Tibial nerve (tissue), 3 donors: Measurements from ENCODE around the gene EBF3.

Experiments used
- CTCF ChIP-seq, 5 experiments: fragments of 200-600 bp in 3 of 5; fragments of 450-650 bp in 2 of 5; sonication (generic) in 3 of 5; IDR thresholded peaks; one replicate each; pipeline ENCODE4 v1.5.1; 2016 to 2019; ENCODE audit warnings: antibody characterized with exemption in 5 of 5, mild to moderate bottlenecking in 3 of 5, moderate library complexity in 2 of 5
- POLR2A ChIP-seq, 2 donors: fragments of 450-650 bp; IDR thresholded peaks; one replicate each; pipeline ENCODE4 v1.6.1; 2017; ENCODE audit warnings: antibody characterized with exemption in 2 of 2, mild to moderate bottlenecking in 2 of 2, moderate library complexity in 2 of 2

- TF ChIP-seq CTCF (IDR thresholded peaks at IDR 0.05) (no peak), POLR2A (IDR thresholded peaks at IDR 0.05) (no peak)
Observed at GRCh38 chr10:129942391-129942790, 21.7 kb downstream of the EBF3 start.
